KBM-7 (cell line): Measurements from ENCODE around the gene GMPR.
"Not testable (repeated sequence)": the region's sequence is repeated elsewhere in the genome, so short reads cannot be mapped to it uniquely, and the experiment has no call there.

ENCODE experiments used
- DNase-seq: peaks from one replicate; pipeline ENCODE4 v3.0.0-alpha.2; 2015
- in situ Hi-C: fragments of 300-500 bp; cut with MboI; formaldehyde crosslinking; loops from 2 replicates; pipeline ENCODE4 v1.14.3; 2020; ENCODE audit warnings: low sequenced_read_pairs, low pct_unique_long_range_greater_than_20kb, mixed read lengths

The GMPR gene

DNA sequence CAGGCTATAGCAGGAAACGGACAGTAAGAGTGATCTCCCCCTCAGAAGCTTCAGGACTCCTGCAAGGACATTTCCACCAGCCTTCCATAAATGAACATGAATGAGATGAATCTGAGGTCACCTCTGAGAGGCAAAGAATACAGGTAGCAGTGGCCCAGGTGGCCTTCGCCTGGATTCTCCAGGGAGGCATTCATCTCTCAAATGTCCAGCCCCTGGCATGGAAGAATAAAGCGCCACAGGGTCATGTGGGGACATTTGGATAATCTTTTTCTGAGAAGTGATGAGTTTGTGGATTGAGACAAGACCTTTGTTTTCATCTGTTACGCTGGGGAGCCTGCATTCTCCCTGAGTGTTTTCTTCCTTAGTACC, 2.9 kb downstream of the GMPR start:
- in situ Hi-C loops = no loop called here
- DNase-seq = no peak

GRCh38 chr6:16243055-16243454, 4.7 kb downstream of the GMPR start:
- no peak for DNase-seq
- in situ Hi-C loops = no loop called here

- in situ Hi-C loops = no loop called here
- no peak for DNase-seq
Observed at GRCh38 chr6:16243664-16244063, 5.3 kb downstream of the GMPR start.

DNA sequence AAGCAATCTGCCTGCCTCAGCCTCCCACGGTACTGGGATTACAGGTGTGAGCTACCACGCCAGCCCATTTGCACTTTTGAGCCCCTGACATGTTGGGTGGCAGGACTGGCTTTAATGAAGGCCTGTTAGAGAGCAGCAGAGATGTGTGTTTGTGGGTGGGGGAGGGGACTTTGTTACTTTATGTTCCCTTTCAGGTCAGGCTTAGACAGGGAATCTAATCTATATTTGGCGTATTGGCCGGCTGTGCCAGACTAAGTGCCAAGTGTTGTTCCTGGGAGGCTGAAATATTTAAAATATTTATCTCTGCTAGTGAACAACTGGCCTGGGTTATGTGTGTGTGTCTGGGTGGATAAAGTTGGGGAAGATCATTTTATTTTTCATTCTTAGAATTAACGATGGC, 6.1 kb downstream of the GMPR start:
- in situ Hi-C loops = no loop called here
- DNase-seq = no peak

GRCh38 chr6:16244869-16245451, 6.6 kb downstream of the GMPR start:
- no peak for DNase-seq
- in situ Hi-C loops = no loop called here

DNA sequence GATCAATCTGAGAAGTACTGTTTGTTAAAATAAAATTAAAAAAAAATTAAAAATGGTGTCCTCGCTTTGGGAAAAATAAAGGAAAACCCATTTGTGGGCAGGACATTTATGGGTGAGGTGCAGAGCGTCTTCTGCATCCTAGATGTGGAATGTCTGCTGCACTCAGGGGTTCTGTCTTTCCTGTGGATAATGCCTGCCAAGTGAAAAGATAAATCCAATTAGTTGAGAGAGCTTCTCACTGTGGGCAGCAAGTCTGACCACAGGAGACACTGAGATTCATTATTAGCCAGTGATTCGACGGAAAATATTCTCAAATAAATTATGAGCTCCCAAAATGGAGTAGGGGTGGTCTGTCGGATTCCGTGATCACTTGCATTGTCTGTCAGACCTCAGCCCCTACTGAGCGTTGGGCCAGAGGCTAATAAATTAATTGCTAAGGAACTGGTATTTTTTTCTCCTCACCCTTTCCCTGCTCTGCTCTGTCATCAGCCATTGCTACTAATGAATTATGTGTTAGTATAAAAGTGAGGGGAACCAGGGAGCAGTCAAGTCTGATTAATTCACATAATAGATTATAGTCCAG, 10.0 kb downstream of the GMPR start:
- in situ Hi-C loops = no loop called here
- no peak for DNase-seq

DNA sequence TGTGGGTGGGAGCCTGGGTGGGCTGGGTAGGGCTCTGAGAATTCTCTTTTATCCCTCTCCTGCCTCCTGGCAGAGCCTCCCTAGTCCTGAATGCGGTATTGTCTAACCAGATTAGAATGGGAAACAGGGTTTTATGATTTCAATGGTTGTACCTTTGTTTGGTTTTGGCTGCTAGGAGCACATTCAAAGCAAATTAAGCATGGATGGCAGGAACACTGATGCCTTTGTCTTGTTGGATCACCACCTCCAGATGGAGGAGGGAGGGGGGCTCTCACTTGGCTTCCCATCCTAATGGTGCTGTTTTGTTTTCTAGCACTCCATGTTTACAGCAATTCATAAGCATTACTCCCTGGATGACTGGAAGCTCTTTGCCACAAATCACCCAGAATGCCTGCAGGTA, 11.6 kb downstream of the GMPR start:
- in situ Hi-C loops = no loop called here
- DNase-seq = no peak

GRCh38 chr6:16251706-16252105, 13.3 kb downstream of the GMPR start:
- in situ Hi-C loops = no loop called here
- DNase-seq = no peak

DNA sequence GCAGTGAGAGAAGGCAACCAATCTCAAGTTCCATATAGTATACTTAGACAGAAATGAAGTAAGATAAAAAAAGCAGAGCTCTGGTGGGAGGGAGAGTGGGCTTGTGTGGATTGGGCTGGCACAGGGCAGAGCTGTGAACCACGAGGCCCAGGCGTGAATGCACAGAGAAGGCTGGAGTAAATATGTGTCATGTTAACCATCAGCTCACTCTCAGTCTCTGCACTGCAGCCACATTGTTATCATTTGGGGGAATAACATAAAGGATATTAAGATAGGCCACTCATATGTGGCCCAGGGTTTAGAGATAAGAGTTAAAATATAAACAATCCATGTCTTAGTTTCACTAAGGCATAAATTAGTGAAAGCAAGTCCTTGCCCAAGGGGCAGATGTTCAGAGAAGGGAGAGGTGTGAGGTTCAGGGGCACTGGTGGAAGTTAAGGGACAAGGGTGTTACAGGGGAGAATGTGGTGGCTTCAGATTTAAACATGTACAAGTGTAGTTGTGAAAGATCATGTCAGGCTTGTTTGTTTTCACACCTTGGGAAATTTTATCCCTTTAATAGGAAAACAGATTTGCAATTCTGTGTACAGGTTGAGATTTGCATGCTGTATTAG, 14.4 kb downstream of the GMPR start:
- in situ Hi-C loops = no loop called here
- no peak for DNase-seq

GRCh38 chr6:16253399-16254144, 15.2 kb downstream of the GMPR start:
- in situ Hi-C loops = no loop called here

DNA sequence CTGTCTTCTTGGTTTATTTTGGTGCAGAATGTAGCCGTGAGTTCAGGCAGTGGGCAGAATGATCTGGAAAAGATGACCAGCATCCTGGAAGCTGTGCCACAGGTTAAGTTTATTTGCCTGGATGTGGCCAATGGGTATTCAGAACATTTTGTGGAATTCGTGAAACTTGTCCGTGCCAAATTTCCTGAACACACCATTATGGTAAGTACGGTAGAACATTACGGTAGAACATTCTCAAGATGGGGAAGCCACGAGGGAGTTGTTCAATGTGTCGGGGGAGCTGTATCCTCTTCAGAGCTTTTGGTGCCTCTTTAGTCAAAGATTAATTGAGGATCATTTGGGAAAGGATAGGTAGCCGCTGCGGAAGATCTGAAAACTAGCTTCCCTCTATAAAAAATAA, 16.1 kb downstream of the GMPR start:
- no peak for DNase-seq
- in situ Hi-C loops = no loop called here

More at GRCh38 chr6:16253399-16254144, 15.2 kb downstream of the GMPR start:
- DNase-seq = no peak

- DNase-seq = no peak
- in situ Hi-C loops = no loop called here
Observed at GRCh38 chr6:16256781-16257180, 18.4 kb downstream of the GMPR start.

DNA sequence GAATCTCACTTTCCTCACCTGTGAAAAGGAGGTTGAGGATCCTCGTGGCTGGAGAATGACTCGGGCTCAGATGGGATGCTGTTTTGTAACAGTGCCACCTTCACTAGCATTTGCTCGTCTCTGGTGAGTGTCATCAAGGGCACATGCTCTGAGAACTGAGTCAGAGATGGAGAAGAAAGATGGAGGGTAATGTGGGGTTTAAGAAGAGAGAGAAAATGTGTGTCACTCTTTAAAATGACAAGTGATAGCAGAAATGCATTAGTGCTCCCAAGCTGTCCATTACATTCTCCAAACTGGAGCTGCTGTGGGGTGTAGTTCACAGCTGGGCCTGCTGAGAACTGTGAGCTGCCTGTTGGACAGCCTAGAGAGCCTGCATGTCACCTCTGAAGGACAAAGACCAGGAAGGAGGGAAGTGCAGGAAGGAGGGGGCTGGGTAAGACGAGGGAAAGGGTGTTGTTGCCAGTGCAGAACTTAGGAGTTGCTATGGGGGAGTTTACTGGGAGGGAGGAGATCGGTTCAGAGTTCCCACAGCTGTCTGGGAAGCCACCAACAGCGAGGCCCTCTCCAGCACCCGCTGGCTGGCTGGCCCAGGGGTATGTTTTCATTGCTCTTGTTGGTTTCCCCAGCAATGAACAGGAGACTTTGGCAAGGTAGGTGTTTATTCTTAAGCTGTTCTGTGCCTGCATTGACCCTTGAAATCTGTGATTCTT, 19.8 kb downstream of the GMPR start:
- DNase-seq = no peak
- in situ Hi-C loops = no loop called here

GRCh38 chr6:16258709-16259075, 20.3 kb downstream of the GMPR start:
- DNase-seq = no peak
- in situ Hi-C loops = no loop called here

DNA sequence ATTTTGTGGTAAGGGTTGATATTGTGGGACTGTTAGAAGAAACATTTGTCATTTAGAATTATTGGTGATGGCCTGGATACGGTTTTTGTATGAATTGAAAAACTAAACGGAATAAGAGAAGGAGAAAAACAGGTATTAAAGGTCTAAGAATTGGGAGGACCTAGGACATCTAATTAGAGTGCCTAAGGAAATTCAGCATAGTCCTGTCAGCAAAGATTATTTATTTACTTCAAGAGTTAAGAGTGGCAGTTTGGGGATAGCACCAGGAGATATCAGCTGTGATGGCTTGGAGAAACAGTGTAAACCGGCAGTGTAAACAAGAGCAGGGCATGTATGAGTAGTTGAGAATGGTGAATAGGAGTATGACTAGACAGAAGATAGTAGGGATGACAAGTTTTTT, 21.2 kb downstream of the GMPR start:
- DNase-seq, in situ Hi-C loops: not testable (repeated sequence)

DNA sequence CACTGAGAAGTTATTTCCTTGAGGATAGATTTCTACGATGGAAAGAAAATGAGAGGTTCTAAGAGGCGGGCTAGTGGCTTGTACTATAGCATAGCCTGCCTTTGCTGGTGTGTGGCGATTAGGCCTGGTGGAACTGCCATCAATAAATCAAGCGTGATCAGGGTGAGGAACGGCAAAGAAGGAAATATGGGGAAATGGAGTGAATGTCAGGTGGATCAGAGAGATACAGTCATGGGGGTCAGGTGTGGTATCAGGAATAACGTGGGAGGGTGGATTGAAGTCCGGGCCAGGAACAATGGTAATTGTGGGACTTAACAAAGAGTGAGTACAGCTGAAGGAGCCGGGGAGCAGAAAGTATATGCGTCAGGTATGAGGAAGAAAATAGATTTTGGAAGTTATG, 22.2 kb downstream of the GMPR start:
- not testable (repeated sequence) for DNase-seq

GRCh38 chr6:16262773-16263172, 24.4 kb downstream of the GMPR start:
- DNase-seq, in situ Hi-C loops: not testable (repeated sequence)

More for the DNA sequence above, 22.2 kb downstream of the GMPR start:
- in situ Hi-C loops = not testable (repeated sequence)

- DNase-seq, in situ Hi-C loops: not testable (repeated sequence)
Observed at GRCh38 chr6:16263464-16264099, 25.2 kb downstream of the GMPR start.

DNA sequence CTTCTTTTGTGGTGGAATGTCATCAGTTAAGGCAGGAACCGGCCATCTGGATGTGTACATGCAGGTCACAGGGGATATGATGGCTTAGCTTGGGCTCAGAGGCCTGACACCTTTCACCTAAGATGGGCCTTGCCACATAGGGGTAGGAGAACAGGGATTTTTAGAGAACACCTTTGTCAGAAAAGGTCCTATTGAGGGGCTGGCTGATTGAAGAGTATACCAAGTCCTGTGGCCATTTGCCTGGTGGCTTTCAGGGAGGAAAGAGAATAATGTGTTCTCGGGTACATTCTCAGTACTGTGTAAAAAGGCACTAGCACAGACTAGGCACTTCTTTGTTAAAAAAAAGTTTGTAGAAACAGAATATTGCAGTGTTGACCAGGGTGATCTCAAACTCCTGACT, 26.4 kb downstream of the GMPR start:
- in situ Hi-C loops = no loop called here

More for the DNA sequence above, 26.4 kb downstream of the GMPR start:
- DNase-seq = no peak
